ENCODE data around the gene MT1H.

DNA sequence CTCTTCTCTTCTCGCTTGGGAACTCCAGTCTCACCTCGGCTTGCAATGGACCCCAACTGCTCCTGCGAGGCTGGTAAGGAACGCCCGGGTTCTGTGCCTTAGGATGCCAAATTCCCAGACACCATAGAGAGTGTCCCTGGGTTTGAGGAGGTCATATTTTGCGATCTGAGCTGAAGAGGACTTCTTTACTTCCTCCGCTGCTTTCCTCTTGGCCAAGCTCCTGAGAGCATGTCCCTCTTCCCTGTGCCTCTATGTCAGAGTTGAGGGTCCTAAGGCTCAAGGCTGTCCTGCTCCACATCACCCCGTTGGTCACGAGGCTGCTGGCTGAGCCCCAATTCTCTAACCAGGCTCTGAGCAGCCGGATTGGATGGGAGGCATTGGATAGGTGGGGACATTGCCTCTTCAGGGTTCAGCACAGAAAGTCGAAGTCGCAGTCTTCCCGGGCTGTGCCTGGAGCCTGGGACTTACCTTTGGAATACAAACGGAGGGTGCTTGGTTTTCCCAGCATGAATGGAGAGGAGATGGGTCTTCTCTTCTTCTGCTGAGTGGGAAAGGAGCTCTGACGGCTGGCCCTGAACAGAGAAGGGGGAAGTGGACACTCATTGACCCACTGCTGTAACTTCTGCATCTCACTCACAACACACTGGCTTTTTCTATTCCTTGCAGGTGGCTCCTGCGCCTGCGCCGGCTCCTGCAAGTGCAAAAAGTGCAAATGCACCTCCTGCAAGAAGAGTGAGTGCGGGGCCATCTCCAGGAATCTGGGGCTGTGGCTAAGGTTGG is 416 bp downstream of the MT1H start:
- no peak for TF ChIP-seq EZH2 (IDR thresholded peaks at IDR 0.05; ENCODE audit: insufficient read depth, poor library complexity, severe bottlenecking)
- TF ChIP-seq EZH2phosphoT487 (IDR thresholded peaks at IDR 0.05; ENCODE audit: insufficient read depth, low read depth) = no peak
